ENCODE data around the gene ALPI.

Gene ALPI

DNA sequence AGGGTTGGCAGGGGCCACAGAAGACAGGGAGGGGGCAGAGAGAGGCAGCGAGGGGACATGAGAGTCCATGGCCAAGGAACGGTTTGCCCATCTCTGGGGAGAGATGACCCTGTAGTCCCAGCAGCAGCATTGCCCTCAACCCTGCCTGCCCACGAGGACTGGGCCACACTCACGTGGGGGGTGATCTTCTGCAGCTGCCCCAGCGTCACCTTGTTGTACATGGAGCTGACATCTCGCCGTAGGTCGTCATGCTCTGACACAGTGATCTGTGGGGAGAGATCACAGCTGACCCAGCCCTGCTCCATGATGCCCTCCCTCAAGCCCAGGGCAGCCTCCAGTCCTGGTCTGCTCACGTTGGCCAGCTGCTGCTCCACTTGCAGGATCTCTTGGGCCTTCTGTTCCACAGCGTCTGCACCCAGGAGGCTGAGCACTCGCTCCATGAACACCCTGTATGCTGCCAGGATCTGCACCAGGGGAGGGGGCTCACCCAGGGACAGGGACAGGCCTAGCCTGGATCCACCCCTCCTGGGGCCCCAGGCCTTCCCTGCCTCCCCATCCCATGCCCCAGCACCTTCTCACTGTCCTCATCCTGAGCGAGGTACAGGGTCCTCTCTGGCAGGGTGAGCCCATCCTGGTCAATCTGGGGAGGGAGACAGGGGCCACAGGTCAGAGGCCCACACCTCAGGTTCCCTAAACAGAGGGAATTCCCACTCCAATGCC, 28.8 kb downstream of the ALPI start:
- DNase-seq (ENCODE audit: low read depth in 2 of 2): no peak

DNA sequence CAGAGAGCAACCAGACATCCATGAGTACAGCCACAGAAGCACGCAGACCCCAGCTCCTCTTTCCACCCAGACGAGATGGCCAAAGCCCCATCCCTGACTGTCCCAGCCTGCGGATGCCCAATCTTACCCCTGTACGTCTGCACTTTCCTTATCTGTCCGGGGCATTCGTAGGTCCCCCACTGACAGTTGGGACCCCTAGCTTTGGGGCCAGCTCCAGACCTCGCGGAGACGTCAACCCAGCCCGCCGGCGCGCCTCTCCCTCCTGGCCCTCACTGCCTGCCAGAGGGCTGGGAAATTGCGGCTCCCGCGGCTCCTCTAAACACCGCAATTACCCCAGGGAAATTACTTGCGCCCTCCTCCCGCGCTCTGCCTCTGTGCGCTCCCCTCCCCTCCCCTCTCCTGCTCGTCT, 29.4 kb downstream of the ALPI start:
- no peak for DNase-seq (ENCODE audit: low read depth in 2 of 2)

GRCh38 chr2:232485757-232486557, 30.0 kb downstream of the ALPI start:
- DNase-seq (ENCODE audit: low read depth in 2 of 2): no peak

DNA sequence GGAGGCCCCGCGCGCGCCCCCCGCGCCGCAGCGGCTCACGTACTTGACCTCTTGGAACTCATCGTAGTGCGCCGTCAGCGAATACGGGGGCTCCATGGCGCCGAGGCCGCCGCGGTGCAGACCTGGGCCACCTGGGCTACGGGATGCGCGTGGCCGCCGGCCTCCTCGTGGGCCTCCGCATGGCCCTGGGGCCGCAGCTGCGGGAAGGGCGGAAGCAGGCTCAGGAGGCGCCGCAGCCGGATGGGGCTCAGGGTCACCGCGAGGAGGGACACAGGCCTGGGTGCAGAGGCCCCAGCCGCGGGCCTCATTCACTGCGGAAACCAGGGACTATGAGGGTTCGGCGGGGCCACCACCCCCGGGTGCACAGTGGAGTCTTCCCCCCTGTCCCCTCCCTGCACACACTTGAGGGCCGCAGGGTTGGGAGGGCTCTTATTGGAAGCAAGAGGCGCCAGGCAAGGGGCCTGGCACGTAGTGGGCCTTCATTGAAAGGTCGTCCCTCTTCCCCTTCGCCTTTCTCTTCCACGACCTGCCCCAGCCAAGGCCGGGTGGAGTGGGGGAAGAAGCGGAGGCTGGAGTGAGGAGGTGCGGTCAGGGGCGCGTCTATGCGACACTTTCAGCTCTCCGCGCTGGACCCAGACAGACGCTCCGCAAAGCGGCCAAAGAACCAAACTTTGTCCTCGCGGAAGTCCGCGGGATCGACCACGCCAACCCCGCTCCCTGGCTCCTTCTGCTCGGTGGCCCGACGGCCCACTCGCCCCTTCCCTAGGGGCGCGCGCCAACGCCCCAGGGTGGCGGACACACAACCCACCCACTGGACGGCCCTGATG, 30.8 kb downstream of the ALPI start:
- DNase-seq (ENCODE audit: low read depth in 2 of 2): no peak

DNA sequence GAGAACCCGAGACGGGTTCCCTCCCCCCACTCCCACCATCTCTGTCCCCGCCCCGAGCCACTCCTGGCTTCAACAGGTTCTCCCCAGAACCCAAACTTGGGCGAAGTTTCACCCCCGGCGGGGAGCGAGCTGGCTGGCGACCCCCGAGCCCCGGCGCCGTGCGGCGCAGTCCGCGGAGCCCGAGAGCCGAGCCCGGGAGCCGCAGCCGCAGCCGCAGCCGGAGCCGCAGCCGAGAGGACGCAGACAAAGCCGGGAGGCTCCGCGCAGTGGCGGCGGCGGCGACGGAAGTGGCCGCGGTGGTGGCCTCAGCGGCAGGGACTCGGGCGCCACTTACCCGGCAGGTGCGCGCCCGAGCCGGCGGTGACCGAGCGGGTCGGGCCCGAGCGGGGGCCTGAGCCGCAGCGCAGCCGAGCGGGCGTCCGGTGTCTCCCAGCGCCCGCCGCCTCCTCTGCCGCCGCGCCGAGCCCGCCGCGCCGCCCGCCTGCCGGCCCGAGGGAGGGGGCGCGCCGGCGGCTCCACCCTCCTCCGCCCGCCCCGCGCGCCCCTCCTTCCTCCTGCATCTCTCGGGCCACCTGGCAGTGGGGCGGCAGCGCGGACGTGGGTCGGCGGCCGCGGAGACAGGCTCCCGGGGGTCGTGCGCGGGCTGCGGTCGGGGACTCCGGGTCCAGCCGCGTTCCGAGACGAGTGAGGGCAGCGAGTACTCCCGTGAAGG, 31.6 kb downstream of the ALPI start, which contains the start of gene ECEL1:
TSS of gene ECEL1 (minus strand) at position 450 of the 712 bp plus-strand sequence. CDS start 1,181 bp downstream, outside the sequence.
- DNase-seq (ENCODE audit: low read depth in 2 of 2): no peak

GRCh38 chr2:232488097-232488711, 32.3 kb downstream of the ALPI start:
- no peak for DNase-seq (ENCODE audit: low read depth in 2 of 2)

DNA sequence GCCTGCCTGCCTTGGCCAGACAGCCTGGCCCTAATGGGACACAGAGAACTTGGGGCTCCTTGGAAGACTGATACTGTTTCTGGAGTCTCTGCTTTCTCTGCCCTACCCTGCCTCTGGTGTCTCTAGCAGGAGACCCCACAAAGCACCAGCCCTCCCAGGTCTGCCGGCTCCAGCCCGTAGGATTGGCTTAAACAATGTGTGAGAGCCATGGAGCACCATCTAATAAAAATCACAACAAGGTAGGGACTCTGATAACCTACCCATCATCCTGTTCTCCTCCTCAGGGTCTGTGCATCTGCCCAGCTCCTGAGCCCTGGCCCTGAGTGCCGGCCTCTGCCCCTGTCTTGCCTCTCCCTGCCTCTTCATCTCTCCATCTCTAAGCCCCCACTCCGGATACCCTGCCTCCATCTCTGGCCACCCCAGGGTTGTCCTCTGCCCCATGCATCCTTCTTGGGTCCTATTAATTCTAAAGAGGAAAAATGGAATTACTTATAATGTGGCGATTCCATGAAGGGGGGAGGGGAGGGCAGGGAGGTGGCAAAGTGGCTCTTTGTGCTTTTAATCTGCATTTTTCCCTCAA, 32.9 kb downstream of the ALPI start:
- no peak for DNase-seq (ENCODE audit: low read depth in 2 of 2)

GRCh38 chr2:232489516-232490220, 33.7 kb downstream of the ALPI start:
- DNase-seq (ENCODE audit: low read depth in 2 of 2): no peak

GRCh38 chr2:232490221-232491138, 34.5 kb downstream of the ALPI start:
- DNase-seq (ENCODE audit: low read depth in 2 of 2): no peak

DNA sequence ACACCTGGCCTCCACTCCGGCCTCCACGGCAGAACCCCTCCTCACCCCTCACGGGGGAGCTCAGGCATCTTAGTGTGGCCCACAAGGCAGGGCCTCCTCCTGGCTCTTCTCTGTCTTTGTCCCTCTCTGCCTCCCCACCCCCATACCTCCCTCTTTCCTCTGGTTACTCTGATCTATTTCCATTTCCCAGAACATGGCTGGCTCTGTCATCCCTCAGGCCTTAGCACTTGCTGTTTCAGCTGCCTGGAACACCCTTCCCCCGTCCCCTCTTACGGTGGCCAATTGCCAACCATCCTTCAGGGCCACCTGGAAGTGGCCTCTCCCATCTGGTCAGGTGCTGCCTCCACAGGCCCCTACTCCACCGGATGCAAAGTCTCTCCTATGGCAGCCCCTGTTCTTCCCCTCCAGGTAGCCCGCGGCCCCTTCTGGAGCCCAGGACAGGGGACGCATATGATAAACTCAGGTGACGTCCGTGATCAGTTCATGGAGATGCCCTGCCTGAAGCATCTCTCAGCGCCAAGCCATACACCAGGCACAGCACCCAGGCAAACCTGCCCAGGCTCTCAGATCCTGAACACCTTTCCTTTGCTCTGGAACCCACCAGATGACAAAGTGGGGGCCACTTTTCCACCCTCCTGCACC, 35.3 kb downstream of the ALPI start:
- DNase-seq (ENCODE audit: low read depth in 2 of 2): no peak

DNA sequence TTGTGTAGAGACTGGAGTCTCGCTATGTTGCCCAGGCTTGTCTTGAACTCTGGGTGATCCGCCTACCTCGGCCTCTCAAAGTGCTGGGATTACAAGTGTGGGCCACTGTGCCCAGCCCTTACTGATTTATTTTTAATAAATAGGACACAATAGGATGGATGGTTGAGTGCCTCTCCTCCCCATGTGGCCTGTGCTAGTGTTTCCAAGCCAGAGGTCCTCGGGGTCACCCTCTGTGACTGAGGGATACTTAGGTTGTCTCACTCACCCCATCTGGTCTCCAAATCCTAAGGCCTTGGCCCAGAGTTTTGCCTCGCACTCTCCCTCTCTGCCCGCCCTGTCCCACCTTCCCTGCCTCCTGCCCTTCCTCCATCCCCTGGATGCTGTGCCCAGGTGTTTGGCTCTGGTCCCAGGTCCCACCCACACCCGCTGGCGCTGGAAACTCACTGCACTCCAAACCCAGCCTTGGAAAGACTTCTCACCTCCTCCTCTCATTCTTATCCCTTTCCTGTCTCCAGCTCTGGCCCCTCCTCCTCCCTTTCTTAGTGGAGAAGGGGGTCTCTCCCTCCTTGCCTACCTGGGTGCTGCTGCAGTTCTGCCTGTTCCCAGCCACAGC, 36.4 kb downstream of the ALPI start:
- DNase-seq (ENCODE audit: low read depth in 2 of 2): no peak

GRCh38 chr2:232492963-232493700, 37.2 kb downstream of the ALPI start:
- DNase-seq (ENCODE audit: low read depth in 2 of 2): no peak

DNA sequence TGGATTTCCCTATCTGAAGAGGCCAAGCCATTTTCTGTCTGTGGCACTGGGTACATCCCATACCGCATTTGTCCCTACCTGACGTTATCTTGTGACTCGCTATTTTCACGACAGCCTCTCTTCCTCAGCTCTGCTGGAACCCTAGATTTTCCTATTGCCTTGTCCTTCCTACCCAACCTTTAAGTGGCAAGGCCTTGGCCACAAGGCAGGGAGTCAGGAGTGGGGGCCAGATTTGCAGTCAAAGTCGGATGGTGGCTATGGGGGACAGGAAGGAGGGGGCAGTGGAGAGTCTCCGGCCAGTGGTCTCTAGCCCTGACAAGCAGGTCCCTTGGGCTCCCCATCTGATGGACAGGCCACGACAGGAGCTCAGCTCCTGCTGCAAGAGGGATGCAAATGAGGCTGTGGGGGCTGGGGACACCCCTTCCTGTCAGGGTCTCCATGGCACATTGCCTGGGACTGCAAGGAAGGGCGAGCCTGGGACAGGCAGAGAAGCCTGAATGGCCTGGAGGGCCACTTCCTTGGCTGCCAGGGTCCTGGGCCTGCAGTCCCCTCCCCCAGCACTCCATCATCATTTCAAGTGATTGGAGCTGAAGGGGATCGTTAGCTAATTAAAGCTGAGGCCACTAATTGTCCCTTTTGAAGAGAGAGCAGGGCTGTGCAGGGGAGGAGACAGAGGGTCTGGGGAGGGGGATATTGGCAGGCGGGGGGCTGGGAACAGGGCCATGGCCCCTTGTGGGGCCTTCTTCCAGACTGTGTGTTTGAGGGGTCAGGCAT, 37.9 kb downstream of the ALPI start:
- no peak for DNase-seq (ENCODE audit: low read depth in 2 of 2)

- no peak for DNase-seq (ENCODE audit: low read depth in 2 of 2)
These were observed 38.6 kb downstream of the ALPI start for GRCh38 chr2:232494542-232494941.

GRCh38 chr2:232495292-232495691, 39.3 kb downstream of the ALPI start:
- no peak for DNase-seq (ENCODE audit: low read depth in 2 of 2)

DNA sequence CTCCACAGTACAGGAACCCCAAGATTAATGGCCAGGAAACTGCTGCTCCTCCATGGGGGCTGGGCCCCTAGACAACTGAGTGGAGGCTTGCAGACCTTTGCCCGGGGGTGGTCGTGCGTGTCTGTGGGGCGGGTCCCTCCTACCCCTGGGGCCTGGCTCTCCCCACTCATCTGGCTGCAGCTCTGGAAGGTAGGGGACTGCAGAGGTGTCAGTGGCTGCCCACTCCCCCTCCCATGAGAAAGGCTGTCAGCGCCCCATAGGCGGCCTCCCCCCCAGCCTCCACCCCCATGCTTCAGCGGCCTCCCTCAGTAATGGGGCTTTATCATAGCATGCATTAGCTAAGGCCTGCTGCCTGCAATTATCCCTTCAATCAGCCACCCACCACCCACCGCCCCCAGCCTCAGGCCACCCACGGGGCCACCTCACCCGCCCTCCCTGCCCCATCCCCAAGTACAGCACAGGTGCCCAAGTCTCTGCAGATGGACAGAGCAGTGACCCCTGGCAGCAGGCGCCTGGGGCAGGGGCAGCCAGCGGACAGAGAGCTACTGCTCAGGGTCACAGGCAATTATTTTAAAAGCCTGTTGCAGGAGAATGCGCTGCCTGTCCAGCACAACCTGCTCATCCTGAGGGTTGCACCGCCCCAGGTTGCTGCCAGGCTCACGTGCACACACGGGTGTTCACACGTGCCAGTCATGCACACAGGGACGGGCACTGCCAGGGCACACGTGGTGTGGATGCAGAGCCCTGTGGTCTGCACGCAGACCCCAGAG, 40.7 kb downstream of the ALPI start:
- no peak for DNase-seq (ENCODE audit: low read depth in 2 of 2)
